ENCODE results near the gene IL6ST.
"Not testable (repeated sequence)": the region's sequence is repeated elsewhere in the genome, so short reads cannot be mapped to it uniquely, and the experiment has no call there.

The IL6ST gene

DNA sequence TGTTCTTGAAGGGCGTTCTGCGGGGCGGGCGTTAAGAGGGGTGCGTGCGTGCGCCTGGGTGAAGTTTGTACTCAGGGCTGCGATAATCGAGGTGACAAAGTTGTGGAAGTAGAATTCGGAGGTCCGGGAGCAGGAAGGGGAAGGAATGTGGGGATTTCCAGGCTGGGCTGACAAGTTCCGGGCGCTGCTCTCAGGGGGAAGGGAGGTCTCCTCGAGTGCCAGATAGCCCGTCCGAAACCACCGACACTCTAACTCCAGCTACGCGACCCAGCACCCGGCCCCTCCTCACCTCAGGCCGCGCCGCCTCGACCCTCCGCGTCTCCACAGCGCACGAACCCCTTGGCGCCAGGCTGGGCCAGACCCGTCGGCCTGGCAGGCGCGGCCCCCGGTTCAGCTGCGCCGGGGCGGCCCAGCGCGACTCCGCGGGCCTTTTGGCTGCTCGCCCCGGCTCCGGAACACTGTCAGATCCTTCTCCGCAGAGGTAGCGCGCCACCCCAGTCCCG, at the start of gene IL6ST:
TSS of gene IL6ST (minus strand) at position 469 of the 503 bp plus-strand sequence. CDS start 18,685 bp downstream, outside the sequence.
- DNase-seq = no peak

DNA sequence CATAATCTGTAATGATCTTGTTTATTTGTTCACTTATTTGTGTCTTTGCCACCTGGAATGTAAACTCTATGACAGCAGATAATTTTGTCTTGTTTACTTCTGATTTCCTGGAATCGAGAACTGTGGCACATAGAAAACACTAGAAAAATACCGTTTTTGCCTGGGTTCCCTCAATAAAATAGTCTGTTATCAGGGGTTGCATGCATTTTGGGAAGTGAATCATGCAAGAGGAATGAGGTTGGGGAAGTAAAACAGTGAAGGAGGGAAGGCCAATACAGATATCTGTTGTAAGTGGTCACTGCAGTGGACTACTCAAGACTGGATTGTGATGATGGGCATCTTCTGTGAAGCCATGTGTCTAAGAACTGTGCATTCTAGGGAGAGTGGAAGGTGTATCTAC, 45.2 kb upstream of the IL6ST start:
- no peak for DNase-seq

DNA sequence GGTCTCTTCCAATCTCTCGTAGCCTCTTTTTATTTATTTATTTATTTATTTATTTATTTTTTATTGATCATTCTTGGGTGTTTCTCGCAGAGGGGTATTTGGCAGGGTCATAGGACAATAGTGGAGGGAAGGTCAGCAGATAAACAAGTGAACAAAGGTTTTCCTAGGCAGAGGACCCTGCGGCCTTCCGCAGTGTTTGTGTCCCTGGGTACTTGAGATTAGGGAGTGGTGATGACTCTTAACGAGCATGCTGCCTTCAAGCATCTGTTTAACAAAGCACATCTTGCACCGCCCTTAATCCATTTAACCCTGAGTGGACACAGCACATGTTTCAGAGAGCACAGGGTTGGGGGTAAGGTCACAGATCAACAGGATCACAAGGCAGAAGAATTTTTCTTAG, 43.4 kb upstream of the IL6ST start:
- DNase-seq = not testable (repeated sequence)

DNA sequence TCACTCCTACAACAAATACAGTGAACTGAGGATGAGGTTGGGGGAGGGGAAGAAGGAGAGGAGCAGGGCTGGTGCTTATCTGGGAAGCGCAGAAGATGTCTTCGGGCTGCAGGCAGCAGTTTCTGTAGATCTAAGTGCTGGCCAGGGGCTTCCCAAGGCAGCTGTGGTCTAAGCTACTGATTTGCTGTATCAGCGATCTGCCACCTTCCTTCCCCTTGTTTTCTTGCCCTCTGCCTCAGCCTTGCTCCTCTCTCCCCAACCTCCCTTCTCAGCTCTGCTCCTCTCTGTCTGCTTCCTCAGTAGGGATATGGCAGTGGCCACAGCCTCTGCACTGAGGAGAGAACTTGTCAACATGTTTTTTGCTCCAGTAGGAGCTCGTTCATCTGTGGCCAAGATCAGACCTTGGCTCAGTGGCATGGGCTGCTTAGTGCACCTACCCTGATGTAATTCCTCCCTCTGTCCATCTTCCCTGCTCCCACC, 42.8 kb upstream of the IL6ST start:
- DNase-seq = no peak

DNA sequence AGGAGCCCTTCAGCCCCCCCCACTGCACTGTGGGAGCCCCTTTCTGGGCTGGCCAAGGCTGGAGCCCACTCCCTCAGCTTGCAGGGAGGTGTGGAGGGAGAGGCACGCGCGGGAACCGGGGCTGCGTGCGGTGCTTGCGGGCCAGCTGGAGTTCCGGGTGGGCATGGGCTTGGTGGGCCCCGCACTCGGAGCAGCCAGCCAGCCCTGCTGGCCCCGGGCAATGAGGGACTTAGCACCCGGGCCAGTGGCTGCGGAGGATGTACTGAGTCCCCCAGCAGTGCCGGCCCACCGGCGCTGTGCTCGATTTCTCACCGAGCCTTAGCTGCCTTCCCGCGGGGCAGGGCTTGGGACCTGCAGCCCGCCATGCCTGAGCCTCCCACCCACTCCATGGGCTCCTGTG, 40.6 kb upstream of the IL6ST start:
- DNase-seq = not testable (repeated sequence)

DNA sequence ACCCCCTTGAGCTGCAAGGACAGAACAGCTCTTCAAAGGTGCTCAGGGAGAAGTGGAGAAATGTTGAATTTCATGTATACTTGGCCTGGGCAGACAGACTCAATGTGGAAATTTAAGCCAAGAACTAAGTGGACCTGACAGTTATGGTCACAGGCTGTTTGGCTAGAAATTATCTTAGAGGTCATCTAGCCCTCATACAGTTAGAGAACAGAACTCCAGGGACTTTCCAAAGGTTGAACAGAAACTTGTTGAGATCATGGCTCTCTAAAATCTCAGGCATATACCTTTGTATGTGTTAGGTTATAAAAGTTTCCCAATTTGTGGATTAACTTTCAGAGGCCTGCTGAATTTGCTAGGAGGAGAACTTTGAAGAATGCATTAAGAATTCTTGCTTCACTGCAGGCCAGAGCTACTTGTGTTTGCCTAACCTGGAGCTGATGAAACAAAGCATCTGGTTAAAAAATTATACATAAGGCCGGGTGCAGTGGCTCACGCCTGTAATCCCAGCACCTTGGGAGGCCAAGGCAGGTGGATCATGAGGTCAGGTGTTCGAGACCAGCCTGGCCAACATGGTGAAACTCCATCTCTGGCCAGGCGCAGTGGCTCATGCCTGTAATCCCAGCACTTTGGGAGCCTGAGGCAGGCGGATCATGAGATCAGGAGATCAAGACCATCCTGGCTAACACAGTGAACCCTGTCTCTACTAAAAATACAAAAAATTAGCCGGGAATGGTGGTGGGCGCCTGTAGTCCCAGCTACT, 35.3 kb upstream of the IL6ST start:
- not testable (repeated sequence) for DNase-seq

DNA sequence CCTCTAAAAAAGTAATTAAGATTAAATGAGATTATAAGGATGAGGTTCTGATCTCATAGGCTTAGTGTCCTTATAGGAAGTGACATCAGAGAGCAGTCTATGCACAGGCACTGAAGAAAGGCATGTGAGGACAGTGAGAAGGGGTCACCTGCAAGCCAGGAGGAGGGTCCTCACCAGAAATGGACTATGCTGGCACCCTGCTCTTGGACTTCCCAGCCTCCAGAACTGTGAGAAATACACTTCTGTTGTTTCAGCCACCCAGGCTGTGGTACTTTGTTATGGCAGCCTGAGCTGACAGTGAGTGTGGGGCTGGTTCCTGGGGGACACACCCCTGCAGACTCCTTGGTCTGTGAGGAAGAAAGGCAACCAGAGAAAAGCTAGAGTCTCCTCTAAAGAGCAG, 34.7 kb upstream of the IL6ST start:
- DNase-seq = no peak

DNA sequence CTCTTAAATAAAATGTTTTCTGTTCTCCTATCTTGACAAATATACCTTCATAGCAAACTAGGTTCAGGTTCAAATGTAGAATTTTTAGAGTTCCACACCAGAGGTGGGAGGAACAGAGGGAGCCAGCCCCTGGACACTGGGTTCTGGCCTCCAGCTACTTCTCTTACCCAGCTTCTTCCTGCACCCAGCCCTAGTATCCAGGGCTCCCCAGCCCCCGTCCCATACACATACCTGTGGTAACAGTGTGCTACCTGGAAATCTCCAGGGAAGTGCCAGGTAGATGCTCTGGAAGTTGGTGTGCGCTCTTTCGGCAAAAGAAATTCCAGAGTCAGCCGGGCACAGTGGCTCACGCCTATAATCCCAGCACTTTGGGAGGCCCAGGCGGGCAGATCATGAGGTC, 33.9 kb upstream of the IL6ST start:
- DNase-seq = no peak

DNA sequence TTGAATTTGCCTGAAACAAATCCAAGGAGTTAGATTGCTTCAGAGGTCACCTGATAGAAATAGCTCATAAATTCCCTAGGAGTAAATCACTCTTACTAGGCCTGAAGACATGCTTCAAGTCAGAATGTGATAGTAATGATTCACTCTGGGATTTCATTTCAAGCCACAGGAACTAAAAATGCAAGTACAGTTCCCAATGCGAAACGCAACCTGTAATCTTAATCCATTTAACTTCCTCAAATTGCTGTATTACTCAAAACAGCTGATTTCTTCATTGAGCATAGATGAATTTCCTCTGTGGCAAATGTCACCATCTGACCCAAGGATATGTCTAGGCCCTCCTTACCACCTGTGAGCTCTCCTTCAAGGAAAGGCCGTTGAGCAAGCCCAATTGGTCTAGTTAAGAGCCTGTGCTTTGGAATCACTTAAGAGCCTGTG, 32.1 kb upstream of the IL6ST start:
- no peak for DNase-seq

DNA sequence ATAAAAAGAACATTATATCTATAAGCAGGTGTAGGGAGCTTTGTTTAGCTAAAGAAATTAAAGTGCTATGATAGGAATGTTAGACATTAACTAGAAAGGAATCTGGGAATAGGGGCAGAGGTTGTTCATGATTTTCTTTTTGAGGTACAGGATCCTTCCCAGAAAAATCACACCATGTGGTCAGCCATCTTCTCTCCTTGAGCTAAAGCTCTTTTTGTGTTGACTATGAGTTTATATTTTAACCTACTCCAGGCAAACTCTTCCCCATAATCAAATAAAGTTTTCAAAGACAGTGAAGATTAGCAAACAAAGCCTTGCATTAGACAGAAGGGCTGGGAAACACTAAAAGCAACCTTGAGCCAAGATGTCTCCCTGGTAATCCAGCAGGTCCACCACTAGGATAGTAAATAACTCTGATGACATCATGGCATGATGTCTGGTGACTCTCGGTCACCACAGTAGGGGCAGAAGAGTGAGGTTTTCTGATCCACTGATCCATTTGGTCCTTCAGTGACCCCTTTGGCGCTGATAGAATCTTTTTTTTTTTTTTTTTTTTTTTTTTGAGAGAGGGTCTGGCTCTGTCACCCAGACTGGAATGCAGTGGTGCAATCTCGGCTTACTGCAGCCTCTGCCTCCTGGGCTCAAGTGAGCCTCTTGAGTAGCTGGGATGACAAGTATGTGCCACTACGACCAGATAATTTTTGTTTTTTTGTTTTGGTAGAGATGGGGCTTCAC, 30.6 kb upstream of the IL6ST start:
- DNase-seq = no peak

DNA sequence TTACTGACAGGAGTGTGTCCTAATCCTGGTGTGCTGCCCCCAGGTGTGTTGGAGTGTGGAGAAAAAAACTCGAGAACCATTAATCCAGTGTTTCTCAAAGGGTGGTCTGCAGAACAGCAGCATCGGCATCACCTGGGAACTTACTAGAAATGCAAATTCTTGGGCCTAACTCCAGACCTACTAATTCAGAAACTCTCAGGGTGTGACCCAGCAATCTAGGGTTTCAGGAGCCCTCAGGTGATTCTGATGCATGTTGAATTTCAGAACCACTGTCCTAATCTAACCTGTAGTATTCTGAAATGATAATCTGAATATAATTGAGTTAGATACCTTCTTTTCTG, 30.0 kb upstream of the IL6ST start:
- no peak for DNase-seq

DNA sequence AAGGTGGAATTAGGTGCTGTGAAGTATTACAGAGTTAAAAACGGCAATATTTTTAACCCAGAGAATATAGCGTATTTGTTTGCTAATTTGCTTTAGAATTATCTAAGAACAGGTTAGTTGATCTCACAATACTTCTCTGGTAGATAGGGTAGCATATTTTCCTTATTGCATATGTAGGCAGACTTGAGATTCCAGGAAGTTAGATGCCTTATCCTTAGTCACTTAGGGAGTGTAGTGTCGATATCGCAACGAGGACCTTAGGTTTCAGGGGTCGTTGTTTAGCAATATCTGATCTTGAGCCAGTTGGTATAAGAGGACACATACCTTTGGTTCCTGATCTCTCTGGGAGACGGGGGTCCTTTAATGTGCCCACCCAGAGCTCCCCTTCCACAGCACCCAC, 28.5 kb upstream of the IL6ST start:
- DNase-seq = no peak

DNA sequence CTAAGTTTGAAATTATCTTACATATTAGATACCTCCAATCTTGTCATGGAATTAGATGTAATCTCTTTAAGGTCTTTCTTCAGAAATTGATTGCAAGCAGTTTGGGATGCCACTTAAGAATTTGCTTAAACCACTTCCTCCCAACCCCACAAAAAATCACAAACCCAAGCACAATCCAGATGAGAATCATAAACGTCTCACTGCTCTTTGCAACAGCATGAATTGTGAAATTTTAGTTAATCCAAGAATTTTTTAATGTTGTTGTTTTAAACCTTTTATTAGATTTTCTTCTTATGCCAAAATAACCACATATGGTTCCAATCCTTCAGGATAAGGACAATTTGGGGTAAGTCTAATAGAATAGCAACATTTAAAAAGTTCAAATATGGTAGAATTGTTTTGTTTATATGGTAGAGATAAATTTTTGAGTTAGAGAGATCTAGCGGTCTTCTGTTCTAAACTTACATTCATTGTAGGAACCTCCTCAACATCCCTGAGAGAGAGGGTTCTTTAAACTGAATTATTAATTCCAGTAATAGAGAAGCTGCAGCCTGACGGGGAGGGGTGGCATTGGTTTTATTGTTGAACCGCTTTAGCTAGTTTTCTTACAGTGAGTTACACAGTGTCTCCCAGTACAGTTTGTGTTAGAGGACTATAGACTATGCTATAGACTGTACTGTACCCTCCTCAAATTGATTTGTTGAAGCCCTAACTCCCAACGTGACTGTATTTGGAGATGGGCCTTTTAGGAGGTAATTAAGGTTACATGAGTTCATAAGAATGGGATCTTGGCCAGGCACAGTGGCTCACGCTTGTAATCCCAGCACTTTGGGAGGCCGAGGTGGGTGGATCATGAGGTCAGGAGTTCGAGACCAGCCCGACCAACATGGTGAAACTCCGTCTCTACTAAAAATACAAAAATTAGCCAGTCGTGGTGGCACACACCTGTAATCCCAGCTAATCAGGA, 24.8 kb upstream of the IL6ST start:
- DNase-seq = no peak

DNA sequence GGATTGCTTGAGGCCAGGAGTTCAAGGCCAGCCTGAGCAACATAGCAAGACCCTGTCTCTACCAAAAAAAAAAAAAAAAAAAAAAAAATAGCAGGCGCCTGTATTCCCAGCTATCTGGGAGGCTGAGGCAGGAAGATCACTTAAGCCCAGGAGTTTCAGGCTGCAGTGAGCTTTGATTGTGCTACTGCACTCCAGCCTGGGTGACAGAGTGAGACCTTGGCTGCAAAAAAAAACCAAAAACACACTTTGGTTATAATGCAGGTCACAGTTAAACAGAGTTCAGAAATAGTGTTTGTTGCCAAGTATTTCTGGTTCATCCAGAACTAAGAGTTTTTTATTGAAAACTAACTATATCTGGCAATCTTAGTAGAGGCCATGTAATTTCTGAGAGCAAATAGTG, 24.1 kb upstream of the IL6ST start:
- DNase-seq = no peak

DNA sequence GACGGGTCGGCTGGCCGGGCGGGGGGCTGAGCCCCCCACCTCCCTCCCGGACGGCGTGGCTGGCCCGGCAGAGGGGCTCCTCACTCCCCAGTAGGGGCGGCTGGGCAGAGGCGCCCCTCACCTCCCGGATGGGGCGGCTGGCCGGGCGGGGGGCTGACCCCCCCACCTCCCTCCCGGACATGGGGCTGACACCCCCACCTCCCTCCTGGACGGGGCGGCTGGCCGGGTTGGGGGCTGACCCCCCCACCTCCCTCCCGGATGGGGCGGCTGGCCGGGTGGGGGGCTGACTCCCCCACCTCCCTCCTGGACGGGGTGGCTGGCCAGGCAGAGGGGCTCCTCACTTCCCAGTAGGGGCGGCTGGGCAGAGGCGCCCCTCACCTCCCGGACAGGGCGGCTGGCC, 19.9 kb upstream of the IL6ST start:
- DNase-seq = not testable (repeated sequence)

DNA sequence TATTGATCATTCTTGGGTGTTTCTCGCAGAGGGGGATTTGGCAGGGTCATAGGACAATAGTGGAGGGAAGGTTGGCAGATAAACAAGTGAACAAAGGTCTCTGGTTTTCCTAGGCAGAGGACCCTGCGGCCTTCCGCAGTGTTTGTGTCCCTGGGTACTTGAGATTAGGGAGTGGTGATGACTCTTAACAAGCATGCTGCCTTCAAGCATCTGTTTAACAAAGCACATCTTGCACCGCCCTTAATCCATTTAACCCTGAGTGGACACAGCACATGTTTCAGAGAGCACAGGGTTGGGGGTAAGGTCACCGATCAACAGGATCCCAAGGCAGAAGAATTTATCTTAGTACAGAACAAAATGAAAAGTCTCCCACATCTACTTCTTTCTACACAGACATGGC, 19.2 kb upstream of the IL6ST start:
- DNase-seq = not testable (repeated sequence)

DNA sequence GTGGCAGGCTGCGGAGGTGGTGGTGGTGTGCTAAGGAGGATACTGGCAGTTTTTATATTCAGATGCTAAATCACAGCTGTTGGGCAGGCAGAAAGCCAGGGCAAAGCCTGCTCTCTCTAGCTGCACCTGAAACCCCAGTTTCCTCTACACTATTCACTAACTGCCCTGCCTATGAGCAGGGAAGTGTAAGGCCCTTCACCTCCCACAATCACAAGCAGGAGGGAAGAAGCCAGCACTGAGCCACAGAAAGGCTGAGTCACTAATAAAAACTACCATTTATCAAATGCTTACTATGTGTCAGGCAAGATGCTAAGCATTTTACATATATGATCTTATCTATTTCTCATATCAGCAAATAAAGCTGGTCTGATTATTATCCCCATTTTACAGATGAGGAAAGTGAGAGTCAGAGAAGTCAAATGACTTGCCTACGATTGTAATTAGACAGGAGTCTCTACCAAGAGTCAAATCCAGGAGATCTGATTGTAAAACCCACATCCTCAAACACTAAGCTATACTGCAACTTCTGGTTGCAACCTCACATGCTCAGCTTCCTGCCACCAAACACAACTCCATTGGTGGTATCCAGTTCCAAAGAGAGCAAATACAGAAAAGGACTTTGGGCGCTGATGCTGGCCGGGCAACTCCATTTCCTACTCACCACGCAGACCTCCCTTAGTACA, 17.7 kb upstream of the IL6ST start:
- no peak for DNase-seq

DNA sequence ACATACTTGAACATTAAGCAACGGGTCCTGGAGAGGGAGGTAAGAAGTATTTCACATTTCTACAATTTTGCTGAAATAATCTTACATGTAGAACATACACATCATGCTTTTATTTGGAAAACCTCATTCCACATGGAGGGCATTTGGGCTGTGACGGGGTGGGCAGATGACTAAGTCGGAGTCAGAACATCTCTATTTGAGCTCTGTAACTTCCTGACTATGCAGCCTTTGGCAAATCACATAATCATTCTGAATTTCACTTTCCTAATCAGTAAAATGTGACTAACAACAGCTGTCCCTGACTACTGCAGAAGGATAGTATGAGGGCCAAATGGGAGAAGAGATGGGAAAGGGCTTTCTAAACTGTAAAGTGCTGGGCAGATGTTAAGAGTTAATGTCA, 17.1 kb upstream of the IL6ST start:
- DNase-seq = no peak

DNA sequence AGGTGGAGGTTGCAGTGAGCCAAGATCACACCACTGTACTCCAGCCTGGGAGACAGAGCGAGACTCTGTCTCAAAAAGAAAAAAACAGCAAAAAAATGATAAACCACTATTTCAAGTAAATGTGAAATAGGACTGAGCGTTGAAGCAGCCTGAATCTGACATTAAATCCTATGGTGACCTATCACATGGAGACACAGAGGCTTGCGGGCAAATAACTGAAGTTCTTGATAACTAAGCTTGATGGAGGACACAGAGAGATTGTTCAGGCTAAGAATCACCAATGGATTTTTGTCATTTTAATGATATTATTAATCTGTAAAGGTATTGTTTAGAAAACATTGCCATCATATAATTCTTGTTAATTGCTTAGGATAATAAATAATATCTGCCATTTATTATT, 15.7 kb upstream of the IL6ST start:
- DNase-seq = no peak

DNA sequence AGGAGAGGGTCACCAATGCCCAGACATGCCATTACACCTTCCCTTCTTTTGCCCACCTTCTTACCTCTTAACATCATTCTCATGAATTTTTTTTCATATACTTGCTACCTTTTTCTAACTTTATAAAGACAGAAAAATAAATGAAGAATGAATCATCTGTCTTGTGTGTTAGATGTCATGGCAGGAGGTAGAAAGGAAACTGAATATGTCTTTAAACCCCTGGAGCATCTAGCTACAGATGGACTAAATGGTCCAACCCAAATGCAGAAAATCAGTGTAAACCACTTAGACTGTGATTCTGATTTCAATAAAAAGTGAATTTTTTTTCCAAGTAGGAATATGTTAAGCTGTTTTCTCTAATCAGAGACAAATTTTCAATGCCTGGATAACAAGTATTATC, 11.8 kb upstream of the IL6ST start:
- DNase-seq = no peak

DNA sequence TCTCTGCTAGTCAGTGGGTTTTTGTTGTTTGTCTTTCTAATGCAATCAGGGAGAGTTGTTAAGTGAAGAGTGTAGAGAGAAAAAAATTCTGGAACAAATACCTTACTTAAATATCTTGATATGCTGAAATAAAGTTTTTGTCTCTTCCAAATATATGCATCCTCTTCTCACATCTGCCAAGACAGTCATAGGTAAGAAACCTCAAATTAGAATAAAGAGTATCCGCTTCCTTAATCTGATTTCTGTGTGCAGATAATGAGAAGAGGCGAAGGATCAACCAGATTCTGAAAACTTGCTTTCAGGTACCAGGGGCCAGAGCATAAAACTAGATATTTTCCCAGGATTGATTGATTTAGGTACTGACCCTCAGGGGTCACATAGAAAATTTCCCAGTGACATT, 11.3 kb upstream of the IL6ST start:
- no peak for DNase-seq

DNA sequence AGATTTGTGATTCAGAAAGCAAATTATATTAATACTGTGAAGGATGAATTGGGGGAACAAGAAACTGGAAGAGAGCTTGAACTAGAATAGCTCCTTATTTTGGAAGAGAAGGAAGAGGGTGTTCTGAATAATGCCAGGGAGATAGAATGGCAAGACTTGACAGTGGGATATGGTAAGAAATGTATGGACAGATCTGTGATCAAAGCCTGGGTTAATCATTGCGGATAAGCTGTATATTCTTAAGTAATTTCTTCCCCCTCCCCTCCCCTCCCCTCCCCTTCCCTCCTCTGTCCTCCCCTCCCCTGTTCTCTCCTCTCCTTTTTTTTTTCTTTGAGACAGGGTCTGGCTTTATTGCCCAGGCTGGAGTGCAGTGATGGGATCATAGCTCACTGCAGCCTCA, 10.1 kb upstream of the IL6ST start:
- DNase-seq = no peak

DNA sequence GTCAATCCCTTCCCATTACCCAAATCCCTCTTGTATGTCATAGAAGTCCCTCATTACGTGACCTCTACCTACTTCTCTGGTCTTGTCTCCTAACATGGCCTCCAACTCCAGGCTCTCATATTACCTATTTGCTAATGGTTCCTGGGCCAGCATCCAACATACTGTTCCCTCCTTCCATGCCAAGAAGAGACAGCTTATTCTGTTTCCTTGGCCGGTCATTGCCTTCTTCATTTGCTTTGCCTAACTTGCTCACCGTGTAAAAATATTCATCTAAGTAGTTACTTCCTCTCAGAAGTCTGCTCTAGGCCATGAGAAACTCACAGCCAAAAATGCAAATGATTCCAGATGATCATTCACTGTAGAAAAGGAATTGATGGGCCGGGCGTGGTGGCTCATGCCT, 8.9 kb upstream of the IL6ST start:
- DNase-seq = no peak

Measured in DMS79 (cell line).